K562 (cell line): Measurements from ENCODE around the gene ANXA9. TPM values are rescaled to one million over a fixed set of nuclear protein-coding genes. Genes with fewer than 3 reads are reported as not detected.
A peak's percentile ranks its signal among the peaks of the same experiment; 100 is the strongest.

Source experiments
- KLF10 ChIP-seq: fragments of 250-450 bp; sonication (Bioruptor Pico); IDR thresholded peaks from 2 replicates; pipeline ENCODE4 v1.6.1; 2021; ENCODE audit warnings: matching md5 sums
- NCOA2 ChIP-seq, 2 experiments: fragments of 450-650 bp; IDR thresholded peaks; 2 replicates each; pipeline ENCODE4 v1.6.1; 2018; ENCODE audit warnings: mild to moderate bottlenecking in 2 of 2, moderate library complexity in 1 of 2; ENCODE audit not compliant: partially characterized antibody in 2 of 2
- POU5F1 ChIP-seq: fragments of 150-350 bp; IDR thresholded peaks from 2 replicates; pipeline ENCODE4 v1.6.1; 2014; ENCODE audit warnings: borderline replicate concordance, low read length, low read depth, mild to moderate bottlenecking; ENCODE audit not compliant: partially characterized antibody
- SMAD4 ChIP-seq: fragments of 250-450 bp; sonication (Bioruptor Pico); conservative IDR thresholded peaks from 2 replicates; pipeline ENCODE4 v1.8.0; 2021; ENCODE audit warnings: inconsistent platforms, mild to moderate bottlenecking, moderate library complexity
- SP2 ChIP-seq: IDR thresholded peaks from 2 replicates; pipeline ENCODE4 v1.6.1; 2011; ENCODE audit warnings: mild to moderate bottlenecking, low read depth, low read length, moderate library complexity; ENCODE audit not compliant: poor library complexity, severe bottlenecking; ENCODE audit errors: extremely low read depth
- TCF7 ChIP-seq: sonication (generic); IDR thresholded peaks from 2 replicates; pipeline ENCODE4 v1.6.1; 2016; ENCODE audit warnings: antibody characterized with exemption, borderline replicate concordance
- ZBTB7A ChIP-seq: IDR thresholded peaks from 2 replicates; pipeline ENCODE4 v1.6.1; 2011; ENCODE audit warnings: low read depth, mild to moderate bottlenecking, low read length, moderate library complexity, borderline replicate concordance; ENCODE audit not compliant: control insufficient read depth
- polyA plus RNA-seq, 8 experiments: library from polyadenylated mRNA; depleted of rRNA in 4 of 8; stranded (reverse) in 5 of 8; unstranded in 3 of 8; fragments of >200 nt; fragmentation: Nextera tagmentation in 2 of 8; fragmentation: Illumina TruSeq in 1 of 8; extraction: Ambion mirVana in 2 of 8; extraction: Trizol in 1 of 8; gene quantifications; 2 replicates each; pipeline versions ENCODE4 v1.2.1 to v1.2.3, GENCODE V29; 2011 to 2014; ENCODE audit warnings: inconsistent platforms in 1 of 8, missing spikeins in 1 of 8
- total RNA-seq, 7 experiments: library from RNA; depleted of rRNA in 6 of 7; stranded (reverse); fragments of >200 nt in 6 of 7; fragmentation: Illumina TruSeq in 2 of 7; extraction: Trizol in 2 of 7; gene quantifications; 2 replicates each; pipeline versions ENCODE4 v1.2.1 to v1.2.3, GENCODE V29; 2011 to 2021; ENCODE audit warnings: low replicate concordance in 1 of 7
- TF ChIP-seq, protein P1 (sequence below): IDR thresholded peaks from 3 replicates; pipeline ENCODE4 v1.6.1; 2011; ENCODE audit warnings: borderline replicate concordance, mild to moderate bottlenecking; ENCODE audit not compliant: insufficient read length, insufficient read depth
- TF ChIP-seq, protein P2 (sequence below): sonication (generic); formaldehyde crosslinking; IDR thresholded peaks from 2 replicates; pipeline ENCODE4 v1.8.1; 2023; ENCODE audit warnings: mild to moderate bottlenecking, missing genetic modification reagents
- TF ChIP-seq, protein P3 (sequence below), 2 experiments: fragments of 450-650 bp; IDR thresholded peaks; 2 replicates each; pipeline ENCODE4 v1.6.1; 2016; ENCODE audit warnings: mild to moderate bottlenecking in 2 of 2, borderline replicate concordance in 1 of 2, low read depth in 1 of 2, moderate library complexity in 1 of 2

ANXA9 gene
- total and polyA plus RNA-seq, 9 of the 15 experiments (the other 6 are each of a cell fraction or from before 2014, with no cell fraction given), result 0.24 to 1.6 (median 0.57) TPM

DNA sequence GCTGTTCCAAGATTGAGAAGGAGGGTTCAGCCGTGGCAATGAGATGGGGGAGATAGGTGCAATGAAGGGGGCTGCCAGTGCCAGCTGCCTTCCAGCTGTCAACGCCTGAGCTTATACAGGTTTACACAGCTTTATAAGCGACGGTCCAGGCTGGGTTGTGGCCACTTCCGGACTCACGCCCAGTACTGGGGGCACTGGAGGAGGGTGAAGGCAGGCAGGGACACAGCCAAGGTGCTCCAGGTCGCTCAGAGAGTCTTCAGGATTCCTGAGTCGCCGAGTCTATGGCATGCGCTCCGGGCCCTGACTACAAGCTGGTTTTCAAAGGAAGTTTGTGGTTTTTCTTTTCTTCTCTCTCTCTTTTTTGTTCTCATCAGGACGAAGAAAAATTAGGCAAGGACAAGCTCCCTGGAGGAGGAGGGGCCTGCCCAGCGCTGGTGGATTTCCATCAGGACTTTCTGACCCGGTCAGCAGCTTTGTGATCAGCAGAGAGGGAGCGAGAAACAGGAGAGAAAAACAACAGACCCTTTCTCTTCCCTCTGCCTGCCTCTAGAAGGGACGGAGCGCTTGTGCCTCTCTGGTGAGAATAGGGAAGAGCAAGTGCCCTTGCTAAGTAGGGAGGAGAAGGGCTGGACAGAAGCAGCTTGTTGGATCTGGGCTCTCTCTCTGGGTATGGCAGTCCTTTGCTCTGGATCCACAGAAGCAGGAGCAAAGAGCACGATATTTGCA, 24.4 kb downstream of the ANXA9 start, which contains the start of gene MINDY1 (continued):
- no peak for TF ChIP-seq SP2
- TF ChIP-seq, protein P1, sequence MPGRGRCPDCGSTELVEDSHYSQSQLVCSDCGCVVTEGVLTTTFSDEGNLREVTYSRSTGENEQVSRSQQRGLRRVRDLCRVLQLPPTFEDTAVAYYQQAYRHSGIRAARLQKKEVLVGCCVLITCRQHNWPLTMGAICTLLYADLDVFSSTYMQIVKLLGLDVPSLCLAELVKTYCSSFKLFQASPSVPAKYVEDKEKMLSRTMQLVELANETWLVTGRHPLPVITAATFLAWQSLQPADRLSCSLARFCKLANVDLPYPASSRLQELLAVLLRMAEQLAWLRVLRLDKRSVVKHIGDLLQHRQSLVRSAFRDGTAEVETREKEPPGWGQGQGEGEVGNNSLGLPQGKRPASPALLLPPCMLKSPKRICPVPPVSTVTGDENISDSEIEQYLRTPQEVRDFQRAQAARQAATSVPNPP, result no peak
- TF ChIP-seq POU5F1, result no peak
- TF ChIP-seq ZBTB7A, result no peak
- TF ChIP-seq TCF7, result no peak
- TF ChIP-seq, protein P2, sequence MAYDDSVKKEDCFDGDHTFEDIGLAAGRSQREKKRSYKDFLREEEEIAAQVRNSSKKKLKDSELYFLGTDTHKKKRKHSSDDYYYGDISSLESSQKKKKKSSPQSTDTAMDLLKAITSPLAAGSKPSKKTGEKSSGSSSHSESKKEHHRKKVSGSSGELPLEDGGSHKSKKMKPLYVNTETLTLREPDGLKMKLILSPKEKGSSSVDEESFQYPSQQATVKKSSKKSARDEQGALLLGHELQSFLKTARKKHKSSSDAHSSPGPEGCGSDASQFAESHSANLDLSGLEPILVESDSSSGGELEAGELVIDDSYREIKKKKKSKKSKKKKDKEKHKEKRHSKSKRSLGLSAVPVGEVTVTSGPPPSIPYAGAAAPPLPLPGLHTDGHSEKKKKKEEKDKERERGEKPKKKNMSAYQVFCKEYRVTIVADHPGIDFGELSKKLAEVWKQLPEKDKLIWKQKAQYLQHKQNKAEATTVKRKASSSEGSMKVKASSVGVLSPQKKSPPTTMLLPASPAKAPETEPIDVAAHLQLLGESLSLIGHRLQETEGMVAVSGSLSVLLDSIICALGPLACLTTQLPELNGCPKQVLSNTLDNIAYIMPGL, result no peak
- TF ChIP-seq SMAD4 (CRISPR knock-in tag), result 0 out of 2 replicates have a peak, but pooled peaks have one; percentile 30
- no peak for TF ChIP-seq KLF10 (CRISPR knock-in tag)
- TF ChIP-seq, protein P3, sequence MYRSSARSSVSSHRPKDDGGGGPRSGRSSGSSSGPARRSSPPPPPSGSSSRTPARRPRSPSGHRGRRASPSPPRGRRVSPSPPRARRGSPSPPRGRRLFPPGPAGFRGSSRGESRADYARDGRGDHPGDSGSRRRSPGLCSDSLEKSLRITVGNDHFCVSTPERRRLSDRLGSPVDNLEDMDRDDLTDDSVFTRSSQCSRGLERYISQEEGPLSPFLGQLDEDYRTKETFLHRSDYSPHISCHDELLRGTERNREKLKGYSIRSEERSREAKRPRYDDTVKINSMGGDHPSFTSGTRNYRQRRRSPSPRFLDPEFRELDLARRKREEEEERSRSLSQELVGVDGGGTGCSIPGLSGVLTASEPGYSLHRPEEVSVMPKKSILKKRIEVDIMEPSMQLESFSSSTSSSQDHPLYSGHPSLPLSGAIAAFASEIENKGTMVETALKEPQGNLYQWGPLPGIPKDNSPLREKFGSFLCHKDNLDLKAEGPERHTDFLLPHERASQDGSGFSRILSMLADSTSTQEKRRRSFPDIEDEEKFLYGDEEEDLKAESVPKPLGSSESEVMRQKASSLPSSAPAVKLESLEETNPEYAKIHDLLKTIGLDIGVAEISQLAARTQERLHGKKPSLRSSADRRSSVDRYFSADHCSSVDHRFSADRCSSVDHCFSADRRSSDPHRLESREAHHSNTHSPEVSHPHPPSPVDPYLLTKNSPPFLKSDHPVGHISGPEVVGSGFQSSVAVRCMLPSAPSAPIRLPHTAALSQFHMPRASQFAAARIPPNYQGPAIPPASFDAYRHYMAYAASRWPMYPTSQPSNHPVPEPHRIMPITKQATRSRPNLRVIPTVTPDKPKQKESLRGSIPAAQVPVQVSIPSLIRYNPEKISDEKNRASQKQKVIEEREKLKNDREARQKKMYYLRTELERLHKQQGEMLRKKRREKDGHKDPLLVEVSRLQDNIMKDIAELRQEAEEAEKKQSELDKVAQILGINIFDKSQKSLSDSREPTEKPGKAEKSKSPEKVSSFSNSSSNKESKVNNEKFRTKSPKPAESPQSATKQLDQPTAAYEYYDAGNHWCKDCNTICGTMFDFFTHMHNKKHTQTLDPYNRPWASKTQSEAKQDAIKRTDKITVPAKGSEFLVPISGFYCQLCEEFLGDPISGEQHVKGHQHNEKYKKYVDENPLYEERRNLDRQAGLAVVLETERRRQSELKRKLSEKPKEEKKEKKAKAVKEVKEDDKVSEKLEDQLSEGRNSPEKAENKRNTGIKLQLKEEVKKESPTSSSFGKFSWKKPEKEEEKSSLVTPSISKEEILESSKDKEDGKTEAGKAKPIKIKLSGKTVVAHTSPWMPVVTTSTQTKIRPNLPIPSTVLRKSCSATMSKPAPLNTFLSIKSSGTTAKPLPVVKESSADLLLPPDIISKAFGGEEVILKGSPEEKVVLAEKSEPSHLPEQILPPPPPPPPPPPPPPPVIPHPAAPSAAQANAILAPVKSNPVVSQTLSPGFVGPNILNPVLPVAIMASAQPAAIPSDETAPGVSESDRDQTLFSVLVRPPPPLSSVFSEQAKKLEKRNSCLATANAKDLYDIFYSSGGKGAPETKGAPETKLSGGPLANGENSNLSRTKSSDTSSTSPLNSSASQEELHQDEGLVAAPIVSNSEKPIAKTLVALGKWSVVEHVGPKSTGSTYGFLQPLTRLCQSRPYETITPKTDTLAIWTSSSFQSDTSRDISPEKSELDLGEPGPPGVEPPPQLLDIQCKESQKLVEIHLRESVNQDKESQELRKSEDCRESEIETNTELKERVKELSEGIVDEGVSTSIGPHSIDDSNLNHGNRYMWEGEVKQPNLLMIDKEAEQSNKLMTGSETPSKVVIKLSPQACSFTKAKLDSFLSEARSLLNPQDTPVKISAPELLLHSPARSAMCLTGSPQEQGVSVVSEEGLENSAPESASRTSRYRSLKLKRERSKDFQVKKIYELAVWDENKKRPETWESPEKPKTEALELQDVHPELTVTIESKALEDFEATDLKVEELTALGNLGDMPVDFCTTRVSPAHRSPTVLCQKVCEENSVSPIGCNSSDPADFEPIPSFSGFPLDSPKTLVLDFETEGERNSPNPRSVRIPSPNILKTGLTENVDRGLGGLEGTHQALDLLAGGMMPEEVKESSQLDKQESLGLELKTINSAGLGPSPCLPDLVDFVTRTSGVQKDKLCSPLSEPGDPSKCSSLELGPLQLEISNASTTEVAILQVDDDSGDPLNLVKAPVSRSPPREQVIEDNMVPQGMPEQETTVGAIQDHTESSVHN (IDR thresholded peaks at IDR 0.05; ENCODE audit: borderline replicate concordance in 1 of 2, low read depth in 1 of 2), result no peak
- no peak for TF ChIP-seq NCOA2 (IDR thresholded peaks at IDR 0.05; ENCODE audit: partially characterized antibody in 2 of 2)
